Testis (tissue), 5 donors: ENCODE measurements around the gene CDK5RAP1. TPM values are rescaled to one million over a fixed set of nuclear protein-coding genes. Genes with fewer than 3 reads are reported as not detected.

ENCODE experiments used
- DNase-seq: peaks from one replicate; pipeline ENCODE4 v3.0.0-alpha.2; 2019
- H3K27ac ChIP-seq, 2 donors: fragments of 200-600 bp; sonication (generic); one replicate each; pipeline ENCODE4 v1.5.1; 2019
- H3K27me3 ChIP-seq: fragments of 200-600 bp; sonication (generic); one replicate; pipeline ENCODE4 v1.5.1; 2019
- H3K36me3 ChIP-seq: fragments of 200-600 bp; sonication (generic); one replicate; pipeline ENCODE4 v1.5.1; 2017; ENCODE audit warnings: low read depth; ENCODE audit errors: missing control alignments
- H3K4me1 ChIP-seq: fragments of 200-600 bp; sonication (generic); one replicate; pipeline ENCODE4 v1.5.1; 2019
- H3K4me3 ChIP-seq, 2 donors: fragments of 200-600 bp; sonication (generic); one replicate each; pipeline ENCODE4 v1.5.1; 2017 to 2019
- H3K9me3 ChIP-seq: fragments of 200-600 bp; sonication (generic); one replicate; pipeline ENCODE4 v1.5.1; 2017
- CTCF ChIP-seq, 3 experiments: fragments of 450-650 bp in 2 of 3; fragments of 200-600 bp in 1 of 3; sonication (generic) in 1 of 3; IDR thresholded peaks; one replicate each; pipeline ENCODE4 v1.5.1; 2016 to 2019; ENCODE audit warnings: antibody characterized with exemption in 3 of 3, mild to moderate bottlenecking in 2 of 3, moderate library complexity in 1 of 3
- POLR2A ChIP-seq: fragments of 450-650 bp; IDR thresholded peaks from one replicate; pipeline ENCODE4 v1.6.1; 2017; ENCODE audit warnings: antibody characterized with exemption, mild to moderate bottlenecking, moderate library complexity
- WGBS, 2 donors: methylation state at CpG; one replicate each; pipeline ENCODE4 v1.1.5; 2018; 5-methylcytosine and 5-hydroxymethylcytosine counted together
- intact Hi-C: fragments of 100-400 bp; cut with DNase I; formaldehyde crosslinking; loops from one replicate; pipeline ENCODE4 v1.15.1; 2023; ENCODE audit warnings: low total_unique reads
- long read RNA-seq, 2 donors: transcript quantifications; one replicate each; lab custom pipeline, GENCODE V29; 2026
- polyA plus RNA-seq: library from polyadenylated mRNA; stranded (reverse); fragments of 350-450 nt; fragmentation: Illumina TruSeq; extraction: RNeasy Lipid Tissue Mini Kit (QIAGEN cat#74804); gene quantifications from one replicate; pipeline ENCODE4 v1.2.3, GENCODE V29; 2014; ENCODE audit warnings: low read depth, low replicate concordance; ENCODE audit not compliant: insufficient read depth
- total RNA-seq, 2 donors: library from RNA; depleted of rRNA; stranded (reverse); fragments of >200 nt; gene quantifications; one replicate each; pipeline ENCODE4 v1.2.3, GENCODE V29; 2016

Gene CDK5RAP1
- total RNA-seq (10 to 100 TPM; 30.8 to 35.9 TPM), polyA plus RNA-seq (36.6 TPM)
- long read RNA-seq, donor 1, partial matches to known transcripts: 0 of 5 reads
- long read RNA-seq, donor 1, other reads (novel, unspliced or antisense): 0 of 5 reads
- long read RNA-seq, donor 2, partial matches to known transcripts: 0 of 5 reads
- long read RNA-seq, donor 2, other reads (novel, unspliced or antisense): 0 of 5 reads

DNA sequence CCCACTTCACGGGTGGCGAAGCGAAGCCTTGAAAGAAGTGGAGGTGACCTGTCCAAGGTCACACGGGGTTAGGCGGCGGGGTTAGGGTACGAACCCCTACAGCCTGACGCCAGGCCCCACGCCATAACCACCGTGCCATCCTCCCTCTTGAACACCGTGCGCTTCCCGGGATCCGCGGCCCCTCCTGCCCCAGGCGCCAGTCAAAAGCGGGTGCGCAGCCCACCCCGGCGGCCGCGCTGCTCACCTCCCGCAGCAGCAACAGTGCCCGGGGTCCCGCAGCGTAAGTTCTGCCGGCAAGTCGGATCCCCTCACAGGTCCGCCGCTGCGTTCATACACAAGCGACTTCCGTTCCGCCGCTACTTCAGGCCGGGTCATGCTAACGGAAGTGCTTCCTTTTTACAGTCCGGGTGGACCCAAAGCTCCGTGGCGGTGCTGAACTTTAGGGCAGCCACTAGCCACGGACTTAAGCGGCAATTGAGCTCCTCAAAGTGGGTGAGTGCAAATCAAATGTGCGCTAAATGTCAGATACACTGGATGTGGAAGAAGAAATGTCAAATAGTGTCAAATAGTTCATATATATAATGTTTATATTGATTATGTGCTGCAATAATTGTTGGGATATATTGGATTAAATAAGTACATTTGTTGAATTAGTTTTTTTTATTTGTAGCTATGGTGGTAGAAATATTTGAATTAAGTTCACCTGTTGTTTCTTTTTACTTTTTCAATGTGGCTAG lies at the start of gene CDK5RAP1:
Gene CDK5RAP1 (minus strand): TSS at position 336 of the 737 bp plus-strand sequence. CDS start 4,455 bp downstream, outside the sequence.
- Histone ChIP-seq H3K4me1 (peaks cover 14% of the 10 kb centered on the region), H3K9me3 (no peaks in the 10 kb centered on the region), H3K27me3 (no peaks in the 10 kb centered on the region), H3K36me3 (no peaks in the 10 kb centered on the region), H3K4me3 (peak within 1 kb of the TSS; percentile 93 to 97), H3K27ac (peak within 1 kb of the TSS; percentile 34 to 49)
- WGBS, 2 donors: 0% methylated on average over 23 to 36 of the region's 43 CpGs
- TF ChIP-seq POLR2A: no peak
- no peak for TF ChIP-seq CTCF (IDR thresholded peaks at IDR 0.05)
- intact Hi-C loops: no loop called here
- peak; percentile 93 for DNase-seq

GRCh38 chr20:33450867-33451266 lies 49.5 kb upstream of the CDK5RAP1 start:
- H3K36me3 ChIP-seq: no peaks in the 10 kb centered on the region
- intact Hi-C loops: no loop called here
- TF ChIP-seq CTCF (IDR thresholded peaks at IDR 0.05) (no peak), POLR2A (no peak)
- no peak for DNase-seq
- WGBS, 2 donors: 68 to 76% methylated on average over 4 of the region's 4 CpGs
- H3K4me1 ChIP-seq: no peaks in the 10 kb centered on the region
- no peak overlapping the region for H3K4me3 ChIP-seq
- H3K27me3 ChIP-seq: no peaks in the 10 kb centered on the region
- no peak overlapping the region for H3K27ac ChIP-seq
- H3K9me3 ChIP-seq: no peaks in the 10 kb centered on the region

- no peaks in the 10 kb centered on the region for H3K9me3 ChIP-seq
- H3K27me3 ChIP-seq: no peaks in the 10 kb centered on the region
- no peak overlapping the region for H3K4me3 ChIP-seq
- intact Hi-C loops: no loop called here
- H3K27ac ChIP-seq: no peak overlapping the region
- WGBS, 2 donors: 89 to 91% methylated on average over 4 of the region's 4 CpGs
- H3K4me1 ChIP-seq: peaks cover 22% of the 10 kb centered on the region
- no peak for DNase-seq
- no peak for TF ChIP-seq POLR2A
- TF ChIP-seq CTCF (IDR thresholded peaks at IDR 0.05): no peak
- no peaks in the 10 kb centered on the region for H3K36me3 ChIP-seq
Measured at GRCh38 chr20:33445881-33446625, 44.7 kb upstream of the CDK5RAP1 start.

DNA sequence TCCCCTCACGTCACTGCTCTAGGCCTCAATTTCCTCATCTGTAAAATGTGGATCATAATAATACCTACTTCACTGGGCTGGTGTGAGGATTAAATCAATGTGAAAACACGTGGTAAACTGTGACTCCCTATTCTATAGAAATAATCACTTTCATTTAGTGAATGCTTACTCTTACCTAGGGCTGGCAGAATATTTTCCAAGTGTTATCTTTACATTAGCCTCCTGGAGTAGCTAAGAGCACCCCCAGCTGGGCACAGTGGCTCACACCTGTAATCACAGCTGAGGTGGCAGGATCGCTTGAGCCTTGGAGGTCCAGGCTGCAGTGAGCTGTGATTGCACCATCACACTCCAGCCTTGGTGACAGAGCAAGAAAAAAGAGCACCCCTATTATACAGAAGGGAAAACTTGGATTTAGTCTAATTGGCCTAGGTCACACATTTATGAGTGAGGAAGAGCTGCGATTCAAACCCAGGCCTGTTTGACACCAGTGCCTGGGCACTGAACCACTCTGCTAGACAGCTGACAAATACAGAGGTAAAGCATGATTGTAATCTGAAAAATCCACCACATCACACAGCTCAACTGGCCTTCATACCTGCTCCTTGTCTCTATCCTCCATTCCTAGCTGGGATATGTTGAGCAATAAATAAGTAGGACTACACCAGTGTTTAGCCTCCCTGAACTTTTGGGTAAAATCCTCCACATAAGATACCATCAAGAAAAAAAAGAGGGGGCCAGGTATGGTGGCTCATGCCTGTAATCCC lies 43.7 kb upstream of the CDK5RAP1 start:
- TF ChIP-seq POLR2A (no peak), CTCF (IDR thresholded peaks at IDR 0.05) (peak in 1 of 3 experiments; percentile 23)
- H3K4me1 ChIP-seq: peaks cover 24% of the 10 kb centered on the region

More for the DNA sequence above, 43.7 kb upstream of the CDK5RAP1 start:
- DNase-seq: peak; percentile 48
- Histone ChIP-seq H3K4me3 (no peak overlapping the region), H3K36me3 (no peaks in the 10 kb centered on the region), H3K9me3 (no peaks in the 10 kb centered on the region), H3K27me3 (no peaks in the 10 kb centered on the region), H3K27ac (no peak overlapping the region)
- intact Hi-C loops: no loop called here
- WGBS, 2 donors: 43 to 47% methylated on average over 4 of the region's 4 CpGs
